K562 (cell line): ENCODE measurements around the gene TFAP2A. TPM values are rescaled to one million over a fixed set of nuclear protein-coding genes. Genes with fewer than 3 reads are reported as not detected.

Experiments
- BCLAF1 ChIP-seq, 2 experiments: fragments of 450-650 bp in 1 of 2; IDR thresholded peaks; 2 replicates each; pipeline ENCODE4 v1.6.1; 2011 to 2017; ENCODE audit warnings: low read depth in 2 of 2, antibody characterized with exemption in 1 of 2, borderline replicate concordance in 1 of 2, low read length in 1 of 2, mild to moderate bottlenecking in 1 of 2, mixed read lengths in 1 of 2; ENCODE audit not compliant: control insufficient read depth in 1 of 2
- BCOR ChIP-seq: fragments of 450-650 bp; IDR thresholded peaks from 2 replicates; pipeline ENCODE4 v1.6.1; 2016
- BDP1 ChIP-seq: IDR thresholded peaks from 3 replicates; pipeline ENCODE4 v1.6.1; 2011; ENCODE audit not compliant: insufficient read length, insufficient read depth
- CCAR2 ChIP-seq: fragments of 200-400 bp; formaldehyde crosslinking; IDR thresholded peaks from 2 replicates; pipeline ENCODE4 v1.6.1; 2017; ENCODE audit warnings: mild to moderate bottlenecking, low read depth, low read length
- CREB5 ChIP-seq: fragments of 250-450 bp; sonication (Bioruptor Pico); IDR thresholded peaks from 2 replicates; pipeline ENCODE4 v1.5.0; 2020; ENCODE audit warnings: mild to moderate bottlenecking
- CXXC5 ChIP-seq: fragments of 250-450 bp; sonication (Bioruptor Pico); IDR thresholded peaks from 2 replicates; pipeline ENCODE4 v1.8.0; 2022; ENCODE audit warnings: inconsistent platforms, mild to moderate bottlenecking, moderate library complexity
- DPF2 ChIP-seq: fragments of 450-650 bp; IDR thresholded peaks from 2 replicates; pipeline ENCODE4 v1.6.1; 2016
- E2F3 ChIP-seq: fragments of 250-450 bp; sonication (Bioruptor Pico); IDR thresholded peaks from 2 replicates; pipeline ENCODE4 v1.4.0; 2020; ENCODE audit warnings: mild to moderate bottlenecking
- E2F4 ChIP-seq: sonication (generic); formaldehyde crosslinking; IDR thresholded peaks from 2 replicates; pipeline ENCODE4 v1.8.0; 2022; ENCODE audit warnings: mild to moderate bottlenecking, low read depth, missing genetic modification reagents
- ERF ChIP-seq: fragments of 450-650 bp; formaldehyde crosslinking; IDR thresholded peaks from 2 replicates; pipeline ENCODE4 v1.4.0; 2020; ENCODE audit warnings: mild to moderate bottlenecking, mixed read lengths
- HMG20A ChIP-seq: fragments of 450-650 bp; formaldehyde crosslinking; conservative IDR thresholded peaks from 2 replicates; pipeline ENCODE4 v1.4.0; 2020; ENCODE audit warnings: mild to moderate bottlenecking, mixed read lengths
- LEF1 ChIP-seq: fragments of 450-650 bp; IDR thresholded peaks from 2 replicates; pipeline ENCODE4 v1.6.1; 2016; ENCODE audit warnings: mild to moderate bottlenecking
- MBD2 ChIP-seq: sonication (generic); IDR thresholded peaks from 2 replicates; pipeline ENCODE4 v1.6.1; 2016; ENCODE audit warnings: low read depth, borderline replicate concordance
- NONO ChIP-seq, 2 experiments: fragments of 200-400 bp in 1 of 2; fragments of 450-650 bp in 1 of 2; formaldehyde crosslinking in 1 of 2; IDR thresholded peaks; 2 replicates each; pipeline ENCODE4 v1.6.1; 2017; ENCODE audit warnings: low read depth in 2 of 2, mild to moderate bottlenecking in 2 of 2, moderate library complexity in 2 of 2, low read length in 1 of 2
- RBFOX2 ChIP-seq: fragments of 200-400 bp; formaldehyde crosslinking; IDR thresholded peaks from 2 replicates; pipeline ENCODE4 v1.6.1; 2017; ENCODE audit warnings: low read depth, mild to moderate bottlenecking, low read length, moderate library complexity
- RBM34 ChIP-seq: fragments of 200-400 bp; formaldehyde crosslinking; IDR thresholded peaks from 2 replicates; pipeline ENCODE4 v1.6.1; 2018; ENCODE audit warnings: low read length, borderline replicate concordance; ENCODE audit not compliant: insufficient read depth
- SAFB2 ChIP-seq: fragments of 200-400 bp; formaldehyde crosslinking; IDR thresholded peaks from 2 replicates; pipeline ENCODE4 v1.6.1; 2018; ENCODE audit warnings: borderline replicate concordance, low read length, low read depth, moderate library complexity; ENCODE audit not compliant: severe bottlenecking
- SMARCA4 ChIP-seq: fragments of 450-650 bp; IDR thresholded peaks from 2 replicates; pipeline ENCODE4 v1.6.1; 2016
- TCFL5 ChIP-seq: fragments of 250-450 bp; sonication (Bioruptor Pico); conservative IDR thresholded peaks from 2 replicates; pipeline ENCODE4 v1.6.1; 2021; ENCODE audit warnings: mild to moderate bottlenecking, moderate library complexity, matching md5 sums
- ZNF224 ChIP-seq: sonication (generic); formaldehyde crosslinking; IDR thresholded peaks from 2 replicates; pipeline ENCODE4 v1.8.0; 2022; ENCODE audit warnings: mild to moderate bottlenecking, missing genetic modification reagents
- ZNF24 ChIP-seq: fragments of 450-650 bp; IDR thresholded peaks from 2 replicates; pipeline ENCODE4 v1.6.1; 2016
- ZNF395 ChIP-seq: fragments of 200-800 bp; sonication (Bioruptor generic); IDR thresholded peaks from 2 replicates; pipeline ENCODE4 v1.6.1; 2017; ENCODE audit warnings: missing genetic modification characterization, missing compliant biosample characterization
- polyA plus RNA-seq, 8 experiments: library from polyadenylated mRNA; depleted of rRNA in 4 of 8; stranded (reverse) in 5 of 8; unstranded in 3 of 8; fragments of >200 nt; fragmentation: Nextera tagmentation in 2 of 8; fragmentation: Illumina TruSeq in 1 of 8; extraction: Ambion mirVana in 2 of 8; extraction: Trizol in 1 of 8; gene quantifications; 2 replicates each; pipeline versions ENCODE4 v1.2.1 to v1.2.3, GENCODE V29; 2011 to 2014; ENCODE audit warnings: inconsistent platforms in 1 of 8, missing spikeins in 1 of 8
- total RNA-seq, 7 experiments: library from RNA; depleted of rRNA in 6 of 7; stranded (reverse); fragments of >200 nt in 6 of 7; fragmentation: Illumina TruSeq in 2 of 7; extraction: Trizol in 2 of 7; gene quantifications; 2 replicates each; pipeline versions ENCODE4 v1.2.1 to v1.2.3, GENCODE V29; 2011 to 2021; ENCODE audit warnings: low replicate concordance in 1 of 7

Gene TFAP2A
- total and polyA plus RNA-seq, 9 of the 15 experiments (the other 6 are each of a cell fraction or from before 2014, with no cell fraction given), result 0.14 to 0.53 (median 0.19) TPM; not detected in 1

- peak; percentile 86 for TF ChIP-seq ERF (CRISPR knock-in tag)
- peak; percentile 97 for TF ChIP-seq ZNF395 (CRISPR knock-in tag)
- TF ChIP-seq E2F4 (CRISPR knock-in tag), result 0 out of 2 replicates have a peak, but pooled peaks have one; percentile 39
- peak; percentile 88 for TF ChIP-seq E2F3 (CRISPR knock-in tag)
- TF ChIP-seq MBD2, result peak; percentile 69; the same call in 1 of the 2 replicates
- TF ChIP-seq BCLAF1 (IDR thresholded peaks at IDR 0.05; ENCODE audit: borderline replicate concordance in 1 of 2, control insufficient read depth in 1 of 2, low read depth in 2 of 2, low read length in 1 of 2), result 0 out of 4 replicates have a peak, but pooled peaks of 1 of the 2 experiments have one; percentile 42
- TF ChIP-seq LEF1, result no peak
- TF ChIP-seq HMG20A (CRISPR knock-in tag), result no peak
- 0 out of 2 replicates have a peak, but pooled peaks have one; percentile 9 for TF ChIP-seq DPF2
- 0 out of 2 replicates have a peak, but pooled peaks have one; percentile 53 for TF ChIP-seq ZNF24
- peak; percentile 92 for TF ChIP-seq CXXC5
- no peak for TF ChIP-seq SMARCA4
- no peak for TF ChIP-seq BCOR
- TF ChIP-seq RBM34, result no peak
- no peak for TF ChIP-seq BDP1
- TF ChIP-seq RBFOX2, result peak; percentile 97
- TF ChIP-seq CREB5 (CRISPR knock-in tag), result 0 out of 2 replicates have a peak, but pooled peaks have one; percentile 59
- TF ChIP-seq NONO (IDR thresholded peaks at IDR 0.05; ENCODE audit: low read depth in 2 of 2, low read length in 1 of 2), result no peak
- TF ChIP-seq TCFL5, result 0 out of 2 replicates have a peak, but pooled peaks have one; percentile 33
- TF ChIP-seq SAFB2, result no peak
- no peak for TF ChIP-seq ZNF224 (CRISPR knock-in tag)
- no peak for TF ChIP-seq CCAR2
Measured at GRCh38 chr6:10404107-10404798, 10.6 kb downstream of the TFAP2A start (continued).
